CD4-positive, alpha-beta T cell (primary cell): ENCODE data around the gene STK17A. TPM values are rescaled to one million over a fixed set of nuclear protein-coding genes. Genes with fewer than 3 reads are reported as not detected.
A peak's percentile ranks its signal among the peaks of the same experiment; 100 is the strongest.
"Not testable (repeated sequence)": the region's sequence is repeated elsewhere in the genome, so short reads cannot be mapped to it uniquely, and the experiment has no call there.

ENCODE experiments used
- ATAC-seq: fragments of 200-7000 bp; cut with Tn5 transposase; one replicate; pipeline ENCODE4 v1.10.0; 2022; ENCODE audit warnings: mild to moderate bottlenecking; ENCODE audit not compliant: poor library complexity
- CTCF ChIA-PET: fragments of 350-600 bp; sonication (Branson Sonifier 250); formaldehyde crosslinking; loops from one replicate; lab custom pipeline; 2021; ENCODE audit warnings: antibody characterized with exemption, inconsistent platforms; lab: Charles Lee
- POLR2A ChIA-PET: fragments of 350-600 bp; sonication (Branson Sonifier 250); formaldehyde crosslinking; loops from one replicate; lab custom pipeline; 2021; ENCODE audit warnings: antibody characterized with exemption, inconsistent platforms; lab: Charles Lee
- DNase-seq, 14 experiments: peaks; one replicate each; pipeline ENCODE4 v3.0.0-alpha.2; 2013 to 2020; ENCODE audit warnings: mixed read lengths in 2 of 14
- H3K27ac ChIP-seq, 2 donors: one replicate each; pipeline versions ENCODE4 v1.5.1 to v1.7.0; 2013; ENCODE audit warnings: low read length in 2 of 2, low read depth in 1 of 2, mild to moderate bottlenecking in 1 of 2
- H3K27me3 ChIP-seq, 2 experiments: 1 replicate in 1 of 2; 2 replicates in 1 of 2; pipeline versions ENCODE4 v1.6.1 to v1.7.0; 2013; ENCODE audit warnings: low read length in 2 of 2, control low read depth in 1 of 2, mild to moderate bottlenecking in 1 of 2, moderate library complexity in 1 of 2; ENCODE audit not compliant: insufficient read depth in 2 of 2, control insufficient read depth in 1 of 2
- H3K36me3 ChIP-seq: one replicate; pipeline ENCODE4 v1.6.1; 2013; ENCODE audit warnings: low read length, control low read depth; ENCODE audit not compliant: insufficient read depth
- H3K4me1 ChIP-seq: one replicate; pipeline ENCODE4 v1.6.1; 2013; ENCODE audit warnings: low read length, control low read depth; ENCODE audit not compliant: insufficient read depth
- H3K4me3 ChIP-seq: one replicate; pipeline ENCODE4 v1.5.1; 2013; ENCODE audit warnings: mild to moderate bottlenecking, low read length, moderate library complexity
- H3K9me3 ChIP-seq, 2 experiments: 1 replicate in 1 of 2; 2 replicates in 1 of 2; pipeline versions ENCODE4 v1.6.1 to v1.7.0; 2013; ENCODE audit warnings: low read length in 2 of 2, mild to moderate bottlenecking in 2 of 2, control low read depth in 1 of 2, moderate library complexity in 1 of 2; ENCODE audit not compliant: control insufficient read depth in 1 of 2, insufficient read depth in 1 of 2
- H3K27ac Mint-ChIP-seq: one replicate; pipeline ENCODE4 v1.8.0; 2020; ENCODE audit warnings: mixed read lengths
- H3K27me3 Mint-ChIP-seq: one replicate; pipeline ENCODE4 v1.8.0; 2021; ENCODE audit warnings: mixed read lengths
- H3K36me3 Mint-ChIP-seq: one replicate; pipeline ENCODE4 v1.8.0; 2021; ENCODE audit warnings: low read depth, mixed read lengths
- H3K4me1 Mint-ChIP-seq: one replicate; pipeline ENCODE4 v1.8.0; 2021; ENCODE audit warnings: low read depth, mixed read lengths
- H3K4me3 Mint-ChIP-seq: one replicate; pipeline ENCODE4 v1.8.0; 2020; ENCODE audit warnings: mild to moderate bottlenecking, mixed read lengths
- H3K9me3 Mint-ChIP-seq: one replicate; pipeline ENCODE4 v1.8.0; 2020; ENCODE audit warnings: mixed read lengths
- intact Hi-C, 2 experiments: fragments of 100-400 bp; cut with DNase I in 1 of 2; cut with micrococcal nuclease in 1 of 2; formaldehyde crosslinking; loops; one replicate each; pipeline versions ENCODE4 v1.15.1 to v1.9.0; 2023 to 2025; cut with DNase I, micrococcal nuclease
- total RNA-seq, 174 experiments: library from RNA in 2 of 174; stranded (reverse) in 2 of 174; gene quantifications; one replicate each; pipeline ENCODE4 v1.2.3 and lab custom pipeline; 2021 to 2026
- TF ChIP-seq, protein P1 (sequence below): fragments of 200-600 bp; IDR thresholded peaks from one replicate; pipeline ENCODE4 v1.8.0; 2022; ENCODE audit warnings: antibody characterized with exemption, mild to moderate bottlenecking

Gene STK17A
- total RNA-seq, 2 experiments from 2014 or later: 213 to 218 TPM

DNA sequence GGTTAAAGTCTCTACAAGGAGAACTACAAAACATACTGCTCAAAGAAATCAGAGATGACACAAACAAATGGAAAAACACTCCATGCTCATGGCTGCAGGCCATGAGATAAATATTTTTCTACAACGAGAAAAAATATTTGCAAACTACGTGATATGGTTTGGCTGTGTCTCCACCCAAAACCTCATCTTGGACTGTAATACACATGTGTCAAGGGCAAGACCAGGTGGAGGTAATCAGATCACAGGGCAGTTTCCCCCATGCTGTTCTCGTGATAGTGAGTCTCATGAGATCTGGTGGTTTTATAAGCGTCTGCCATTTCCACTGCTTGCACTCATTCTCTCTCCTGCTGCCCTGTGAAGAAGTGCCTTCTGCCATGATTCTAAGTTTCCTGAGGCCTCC, 88.6 kb downstream of the STK17A start:
- no peaks in the 10 kb centered on the region for H3K36me3 ChIP-seq
- intact Hi-C loops: no loop called here
- no peak for DNase-seq
- Mint-ChIP-seq H3K9me3 (peaks cover 6% of the 10 kb centered on the region), H3K27ac (no peak overlapping the region), H3K4me1 (peaks cover 82% of the 10 kb centered on the region), H3K4me3 (no peak overlapping the region), H3K27me3 (no peaks in the 10 kb centered on the region), H3K36me3 (peaks cover 60% of the 10 kb centered on the region)
- H3K27ac ChIP-seq: no peak overlapping the region
- POLR2A ChIA-PET: no interaction called here
- no peak overlapping the region for H3K4me3 ChIP-seq
- no peak for ATAC-seq
- H3K9me3 ChIP-seq: peaks cover 0 to 6% of the 10 kb centered on the region in 2 experiments
- TF ChIP-seq, protein P1, sequence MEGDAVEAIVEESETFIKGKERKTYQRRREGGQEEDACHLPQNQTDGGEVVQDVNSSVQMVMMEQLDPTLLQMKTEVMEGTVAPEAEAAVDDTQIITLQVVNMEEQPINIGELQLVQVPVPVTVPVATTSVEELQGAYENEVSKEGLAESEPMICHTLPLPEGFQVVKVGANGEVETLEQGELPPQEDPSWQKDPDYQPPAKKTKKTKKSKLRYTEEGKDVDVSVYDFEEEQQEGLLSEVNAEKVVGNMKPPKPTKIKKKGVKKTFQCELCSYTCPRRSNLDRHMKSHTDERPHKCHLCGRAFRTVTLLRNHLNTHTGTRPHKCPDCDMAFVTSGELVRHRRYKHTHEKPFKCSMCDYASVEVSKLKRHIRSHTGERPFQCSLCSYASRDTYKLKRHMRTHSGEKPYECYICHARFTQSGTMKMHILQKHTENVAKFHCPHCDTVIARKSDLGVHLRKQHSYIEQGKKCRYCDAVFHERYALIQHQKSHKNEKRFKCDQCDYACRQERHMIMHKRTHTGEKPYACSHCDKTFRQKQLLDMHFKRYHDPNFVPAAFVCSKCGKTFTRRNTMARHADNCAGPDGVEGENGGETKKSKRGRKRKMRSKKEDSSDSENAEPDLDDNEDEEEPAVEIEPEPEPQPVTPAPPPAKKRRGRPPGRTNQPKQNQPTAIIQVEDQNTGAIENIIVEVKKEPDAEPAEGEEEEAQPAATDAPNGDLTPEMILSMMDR: no peak
- H3K4me1 ChIP-seq: peaks cover 16% of the 10 kb centered on the region
- CTCF ChIA-PET: interaction anchor here (0.9 to 7.4 kb wide), 3 partner anchors 9 to 89 kb away, joined by 3 to 46 read pairs (median 3); partner anchors contain the start of gene STK17A
- no peaks in the 10 kb centered on the region for H3K27me3 ChIP-seq

DNA sequence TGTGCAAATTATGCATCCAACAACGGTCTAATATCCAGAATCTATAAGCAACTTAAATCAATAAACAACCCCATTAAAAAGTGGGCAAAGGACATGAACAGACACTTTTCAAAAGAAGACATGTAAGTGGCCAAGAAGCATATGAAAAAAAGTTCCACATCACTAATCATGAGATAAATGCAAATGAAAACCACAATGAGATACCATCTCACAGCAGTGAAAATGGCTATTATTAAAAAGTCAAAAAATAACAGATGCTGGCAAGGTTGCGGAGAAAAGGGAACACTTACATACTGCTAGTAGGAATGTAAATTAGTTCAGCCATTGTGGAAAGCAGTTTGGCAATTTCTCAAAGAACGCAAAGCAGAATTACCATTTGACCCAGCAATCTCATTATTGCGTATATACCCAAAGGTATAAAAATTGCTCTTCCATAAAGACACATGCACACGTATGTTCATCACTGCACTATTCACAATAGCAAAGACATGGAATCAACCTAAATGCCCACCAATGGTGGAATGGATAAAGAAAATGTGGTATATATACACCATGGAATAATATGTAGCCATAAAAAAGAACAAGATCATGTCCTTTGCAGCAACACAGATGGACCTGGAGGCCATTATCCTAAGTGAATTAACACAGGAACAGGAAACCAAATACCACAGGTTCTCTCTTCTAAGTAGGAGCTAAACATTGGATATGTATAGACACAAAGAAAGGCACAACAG, 90.5 kb downstream of the STK17A start:
- Mint-ChIP-seq H3K27ac (peak overlapping the region; percentile 42), H3K4me1 (peaks cover 87% of the 10 kb centered on the region), H3K36me3 (peaks cover 43% of the 10 kb centered on the region)
- ChIA-PET CTCF (interaction anchor here (1.2 to 7.4 kb wide), 2 partner anchors 26 to 91 kb away, joined by 3 to 46 read pairs; partner anchors contain the start of gene STK17A), POLR2A (interaction anchor here (0.8 to 1.0 kb wide), 2 partner anchors 12 to 24 kb away, joined by 3 read pairs; no protein-coding TSS in a partner anchor)
- ATAC-seq, H3K4me3 ChIP-seq, intact Hi-C loops, H3K9me3 Mint-ChIP-seq, H3K4me3 Mint-ChIP-seq, H3K27me3 ChIP-seq, H3K27ac ChIP-seq, H3K9me3 ChIP-seq, DNase-seq, H3K27me3 Mint-ChIP-seq, H3K36me3 ChIP-seq: not testable (repeated sequence)
- H3K4me1 ChIP-seq: peaks cover 18% of the 10 kb centered on the region

DNA sequence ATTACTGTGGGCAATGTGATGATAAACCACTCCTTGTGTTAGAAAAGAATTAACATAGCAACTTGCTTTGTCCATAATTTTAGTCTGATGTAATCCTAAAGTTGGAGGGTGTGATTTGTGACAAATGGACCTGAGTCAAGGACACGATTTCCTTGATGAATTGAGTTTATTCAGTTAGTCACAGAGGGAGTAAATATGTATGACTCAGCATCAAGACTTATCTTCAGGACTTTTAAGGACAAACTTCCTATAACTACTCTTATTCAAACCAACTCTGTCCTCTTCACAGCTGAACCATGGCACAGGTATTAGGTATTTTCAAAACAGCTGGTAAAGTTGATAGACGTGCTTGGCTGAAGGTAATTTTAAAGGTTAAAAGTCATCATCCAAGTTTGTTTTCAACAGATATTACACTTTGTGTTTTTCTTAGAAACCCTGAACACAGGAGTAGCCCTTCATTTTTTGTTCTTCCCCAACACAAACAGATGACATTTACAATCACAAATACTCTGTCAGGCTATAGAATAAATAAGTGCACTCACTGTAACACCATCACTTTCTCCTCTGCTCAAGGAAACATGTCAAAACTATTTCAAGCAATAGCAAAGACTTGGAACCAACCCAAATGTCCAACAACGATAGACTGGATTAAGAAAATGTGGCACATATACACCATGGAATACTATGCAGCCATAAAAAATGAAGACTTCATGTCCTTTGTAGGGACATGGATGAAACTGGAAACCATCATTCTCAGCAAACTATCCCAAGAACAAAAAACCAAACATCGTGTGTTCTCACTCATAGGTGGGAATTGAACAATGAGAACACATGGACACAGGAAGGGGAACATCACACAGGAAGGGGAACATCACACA, 91.9 kb downstream of the STK17A start:
- H3K27ac ChIP-seq: no peak overlapping the region
- ChIA-PET CTCF (interaction anchor here (1.2 to 7.4 kb wide), 2 partner anchors 25 to 92 kb away, joined by 3 to 46 read pairs; partner anchors contain the start of gene STK17A), POLR2A (interaction anchor here (0.8 to 1.6 kb wide), 3 partner anchors 10 to 92 kb away, joined by 3 to 4 read pairs (median 3); partner anchors contain the start of gene STK17A)
- H3K27ac Mint-ChIP-seq: peak overlapping the region; percentile 56
- no peak for ATAC-seq
- no peak overlapping the region for H3K4me3 ChIP-seq
- no peaks in the 10 kb centered on the region for H3K36me3 ChIP-seq
- intact Hi-C loops: no loop called here
- TF ChIP-seq, protein P1: no peak
- DNase-seq: no peak
- H3K27me3 ChIP-seq: no peaks in the 10 kb centered on the region
- H3K36me3 Mint-ChIP-seq: peaks cover 30% of the 10 kb centered on the region
- no peaks in the 10 kb centered on the region for H3K9me3 ChIP-seq
- peaks cover 87% of the 10 kb centered on the region for H3K4me1 Mint-ChIP-seq
- H3K27me3 Mint-ChIP-seq: no peaks in the 10 kb centered on the region
- peaks cover 6% of the 10 kb centered on the region for H3K9me3 Mint-ChIP-seq
- H3K4me3 Mint-ChIP-seq: no peak overlapping the region
- peaks cover 18% of the 10 kb centered on the region for H3K4me1 ChIP-seq

Other genes with a start within 250 kb of the STK17A start
- gene COA1, start 146.4 kb downstream of the STK17A start, total RNA-seq: 10 to 100 TPM; 78.9 to 80.7 TPM
- 10 to 100 TPM; 15.7 TPM for gene BLVRA, start 175.6 kb downstream of the STK17A start, total RNA-seq